Measurements from ENCODE around the gene DAPK2.
"Not testable (repeated sequence)": the region's sequence is repeated elsewhere in the genome, so short reads cannot be mapped to it uniquely, and the experiment has no call there.

Gene DAPK2

GRCh38 chr15:63915873-63916771 is 130.2 kb downstream of the DAPK2 start:
- DNase-seq (ENCODE audit: low spot score) = no peak

GRCh38 chr15:63915209-63915872 is 130.9 kb downstream of the DAPK2 start:
- no peak for DNase-seq (ENCODE audit: low spot score)

- no peak for DNase-seq (ENCODE audit: low spot score)
Measured at GRCh38 chr15:63913786-63914315, 132.4 kb downstream of the DAPK2 start.

GRCh38 chr15:63913336-63913735 is 132.9 kb downstream of the DAPK2 start:
- no peak for DNase-seq (ENCODE audit: low spot score)

GRCh38 chr15:63912061-63912615 is 134.1 kb downstream of the DAPK2 start:
- DNase-seq (ENCODE audit: low spot score) = no peak

- no peak for DNase-seq (ENCODE audit: low spot score)
Measured at GRCh38 chr15:63911160-63911559, 135.1 kb downstream of the DAPK2 start.

GRCh38 chr15:63909819-63910437 is 136.4 kb downstream of the DAPK2 start:
- DNase-seq (ENCODE audit: low spot score) = no peak

GRCh38 chr15:63908991-63909390 is 137.3 kb downstream of the DAPK2 start:
- no peak for DNase-seq (ENCODE audit: low spot score)

- DNase-seq (ENCODE audit: low spot score) = no peak
Measured at GRCh38 chr15:63908281-63908680, 138.0 kb downstream of the DAPK2 start.

GRCh38 chr15:63907521-63907920 is 138.8 kb downstream of the DAPK2 start:
- no peak for DNase-seq (ENCODE audit: low spot score)

- no peak for DNase-seq (ENCODE audit: low spot score)
Measured at GRCh38 chr15:63906266-63906584, 140.1 kb downstream of the DAPK2 start.

- no peak for DNase-seq (ENCODE audit: low spot score)
Measured at GRCh38 chr15:63905558-63906265, 140.6 kb downstream of the DAPK2 start.

GRCh38 chr15:63905131-63905530 is 141.2 kb downstream of the DAPK2 start:
- no peak for DNase-seq (ENCODE audit: low spot score)

GRCh38 chr15:63904042-63904441 is 142.2 kb downstream of the DAPK2 start:
- DNase-seq (ENCODE audit: low spot score) = no peak

- no peak for DNase-seq (ENCODE audit: low spot score)
Measured at GRCh38 chr15:63902671-63903035, 143.6 kb downstream of the DAPK2 start.

GRCh38 chr15:63901912-63902670 is 144.2 kb downstream of the DAPK2 start:
- no peak for DNase-seq (ENCODE audit: low spot score)

GRCh38 chr15:63900306-63900705 is 146.0 kb downstream of the DAPK2 start:
- DNase-seq (ENCODE audit: low spot score) = no peak

GRCh38 chr15:63899606-63900005 is 146.7 kb downstream of the DAPK2 start:
- DNase-seq (ENCODE audit: low spot score) = not testable (repeated sequence)

- no peak for DNase-seq (ENCODE audit: low spot score)
Measured at GRCh38 chr15:63899193-63899592, 147.1 kb downstream of the DAPK2 start.

- DNase-seq (ENCODE audit: low spot score) = no peak
Measured at GRCh38 chr15:63896336-63897115, 149.8 kb downstream of the DAPK2 start.
